Measurements from ENCODE around the gene MITF. TPM values are rescaled to one million over a fixed set of nuclear protein-coding genes. Genes with fewer than 3 reads are reported as not detected.

MITF gene
- total RNA-seq, 4 donors from 2014 or later = 13.7 to 39.0 (median 27.4) TPM

DNA sequence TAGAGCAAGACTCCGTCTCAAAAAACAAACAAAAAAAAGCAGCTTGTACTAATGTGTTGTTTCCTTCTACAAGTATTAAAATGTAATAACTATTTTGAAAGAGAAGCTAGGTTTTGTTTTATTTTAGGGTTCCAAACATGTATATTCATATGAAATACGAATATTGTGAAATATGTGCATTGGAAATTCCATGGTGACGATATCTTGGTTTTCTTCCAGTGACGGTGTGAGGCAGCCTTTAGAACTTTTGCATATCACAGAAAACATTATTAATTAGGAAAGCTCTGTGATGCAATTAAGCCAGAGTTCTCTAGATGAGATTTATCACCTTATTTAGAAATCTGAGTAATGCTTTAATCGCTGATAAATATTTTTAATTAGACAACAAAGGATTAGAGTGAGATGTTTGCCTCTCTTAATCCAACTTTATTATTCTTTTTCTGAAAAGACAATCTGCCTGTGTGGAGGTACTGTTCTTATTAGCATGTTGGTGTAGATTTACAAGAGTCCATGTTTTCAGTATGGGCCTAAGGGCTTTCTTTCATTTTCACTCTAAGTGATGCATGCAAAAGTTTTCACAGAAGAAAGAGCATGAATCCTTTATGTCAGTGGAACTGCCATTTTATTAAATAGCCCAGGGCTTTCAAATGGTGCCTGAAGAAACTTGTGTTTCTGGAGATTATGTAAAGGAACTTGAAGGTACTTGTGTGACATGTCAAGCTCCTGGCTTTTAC, 222.6 kb downstream of the MITF start:
- TF ChIP-seq, protein P1, sequence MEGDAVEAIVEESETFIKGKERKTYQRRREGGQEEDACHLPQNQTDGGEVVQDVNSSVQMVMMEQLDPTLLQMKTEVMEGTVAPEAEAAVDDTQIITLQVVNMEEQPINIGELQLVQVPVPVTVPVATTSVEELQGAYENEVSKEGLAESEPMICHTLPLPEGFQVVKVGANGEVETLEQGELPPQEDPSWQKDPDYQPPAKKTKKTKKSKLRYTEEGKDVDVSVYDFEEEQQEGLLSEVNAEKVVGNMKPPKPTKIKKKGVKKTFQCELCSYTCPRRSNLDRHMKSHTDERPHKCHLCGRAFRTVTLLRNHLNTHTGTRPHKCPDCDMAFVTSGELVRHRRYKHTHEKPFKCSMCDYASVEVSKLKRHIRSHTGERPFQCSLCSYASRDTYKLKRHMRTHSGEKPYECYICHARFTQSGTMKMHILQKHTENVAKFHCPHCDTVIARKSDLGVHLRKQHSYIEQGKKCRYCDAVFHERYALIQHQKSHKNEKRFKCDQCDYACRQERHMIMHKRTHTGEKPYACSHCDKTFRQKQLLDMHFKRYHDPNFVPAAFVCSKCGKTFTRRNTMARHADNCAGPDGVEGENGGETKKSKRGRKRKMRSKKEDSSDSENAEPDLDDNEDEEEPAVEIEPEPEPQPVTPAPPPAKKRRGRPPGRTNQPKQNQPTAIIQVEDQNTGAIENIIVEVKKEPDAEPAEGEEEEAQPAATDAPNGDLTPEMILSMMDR (IDR thresholded peaks at IDR 0.05) = no peak
- no peak for DNase-seq (ENCODE audit: low spot score)
- ATAC-seq (ENCODE audit: low FRiP score) = no peak

DNA sequence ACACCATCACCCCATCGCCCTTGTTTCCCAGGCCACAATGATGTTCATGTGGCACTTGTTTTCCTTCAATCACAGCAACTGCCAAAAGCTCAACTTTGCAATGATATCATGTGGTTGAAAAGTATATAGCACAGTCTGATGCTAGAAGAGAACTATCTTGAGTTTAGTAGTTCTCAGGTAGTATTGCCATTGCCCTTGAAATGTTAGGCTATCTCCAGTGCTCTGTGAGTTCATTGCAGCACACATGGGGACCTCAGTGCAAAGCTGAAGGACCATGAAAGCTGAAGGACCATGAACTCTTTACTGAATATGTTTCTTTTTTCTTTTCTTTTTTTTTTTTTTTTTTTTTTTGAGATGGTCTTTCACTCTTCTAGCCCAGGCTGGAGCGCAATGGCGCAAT, 224.4 kb downstream of the MITF start:
- TF ChIP-seq, protein P1 (IDR thresholded peaks at IDR 0.05) = no peak
- DNase-seq (ENCODE audit: low spot score) = no peak
- ATAC-seq (ENCODE audit: low FRiP score) = no peak

DNA sequence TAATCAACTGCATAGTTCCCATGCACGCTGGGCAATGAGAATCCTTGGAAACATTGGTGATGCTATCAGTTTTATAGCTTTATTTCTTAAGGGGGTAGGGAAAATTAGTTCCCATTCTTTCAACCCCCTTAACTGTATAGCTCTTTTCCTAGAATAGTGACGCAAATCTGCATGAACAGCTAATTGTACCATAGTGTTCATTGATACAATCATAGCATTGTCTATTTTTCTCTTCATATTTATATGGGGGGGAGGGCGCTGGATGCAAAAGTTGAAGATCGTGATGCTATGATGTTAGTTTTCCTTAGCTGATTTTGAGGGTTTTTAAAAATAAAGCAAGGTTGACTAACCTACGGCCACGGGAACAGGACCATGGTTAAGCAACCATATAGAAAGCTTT, 227.9 kb downstream of the MITF start:
- ATAC-seq (ENCODE audit: low FRiP score) (no peak), DNase-seq (ENCODE audit: low spot score) (no peak)
- TF ChIP-seq, protein P1 (IDR thresholded peaks at IDR 0.05) = no peak

DNA sequence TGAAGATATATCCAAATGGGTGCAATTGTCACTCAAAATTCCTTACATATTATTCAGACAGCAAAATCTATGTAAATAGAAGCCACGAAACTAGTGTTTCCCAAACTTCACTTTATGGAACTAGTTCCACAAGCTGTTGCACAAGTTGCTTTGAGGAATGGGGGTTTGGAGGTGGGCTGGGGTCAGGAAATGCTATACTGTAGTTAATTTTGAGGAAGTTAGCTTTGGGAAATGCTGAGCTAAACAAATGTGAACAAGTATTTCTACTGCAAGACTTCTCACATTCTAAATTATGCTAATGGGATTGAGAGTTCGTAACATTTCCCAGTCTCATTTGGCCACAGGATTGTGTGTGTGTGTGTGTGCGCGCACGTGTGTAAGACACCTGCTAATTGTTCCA, 231.6 kb downstream of the MITF start:
- TF ChIP-seq, protein P1 (IDR thresholded peaks at IDR 0.05) = no peak

DNA sequence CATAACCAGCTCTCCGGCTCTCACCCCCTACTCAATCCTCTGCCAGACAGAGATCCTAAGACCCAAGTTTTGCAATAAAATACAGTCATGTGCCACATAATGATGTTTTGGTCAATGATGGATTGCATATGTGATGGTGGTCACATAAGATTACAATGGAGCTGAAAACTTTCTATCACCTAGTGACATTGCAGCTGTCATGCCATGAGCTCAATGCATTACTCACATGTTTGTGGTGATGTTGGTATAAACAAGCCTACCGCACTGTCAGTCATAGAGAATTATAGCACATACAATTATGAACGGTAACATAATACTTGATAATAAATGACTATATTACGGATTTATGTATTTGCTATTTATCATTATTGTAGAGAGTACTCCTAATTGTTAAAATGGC, 233.4 kb downstream of the MITF start:
- TF ChIP-seq, protein P1 (IDR thresholded peaks at IDR 0.05) = no peak
- DNase-seq (ENCODE audit: low spot score) (no peak), ATAC-seq (ENCODE audit: low FRiP score) (no peak)

More for the DNA sequence above, 231.6 kb downstream of the MITF start:
- no peak for DNase-seq (ENCODE audit: low spot score)
- no peak for ATAC-seq (ENCODE audit: low FRiP score)

DNA sequence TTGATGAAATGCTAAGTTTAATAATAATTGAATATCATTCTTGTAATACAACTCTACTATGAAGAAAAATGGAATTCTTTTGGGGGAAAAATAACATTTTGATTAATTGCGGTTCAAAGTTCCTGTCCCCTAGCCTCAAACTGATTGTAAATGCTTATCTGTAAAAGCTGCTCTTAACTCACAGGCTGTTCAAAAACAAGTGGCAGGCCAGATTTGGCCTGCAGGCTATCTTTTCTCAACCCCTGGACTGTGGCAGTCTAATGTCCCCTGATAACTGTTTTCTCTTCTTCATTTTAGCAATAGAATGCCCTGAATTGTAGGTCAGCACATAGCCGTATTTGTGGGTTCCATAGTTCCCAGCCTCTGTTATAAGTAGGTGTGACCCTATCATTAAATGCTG, 236.8 kb downstream of the MITF start:
- no peak for ATAC-seq (ENCODE audit: low FRiP score)
- no peak for DNase-seq (ENCODE audit: low spot score)
- TF ChIP-seq, protein P1 (IDR thresholded peaks at IDR 0.05) = no peak

Data from omental fat pad (tissue), 4 donors.